IMR-90 (cell line): ENCODE results near the gene QTRT2. TPM values are rescaled to one million over a fixed set of nuclear protein-coding genes. Genes with fewer than 3 reads are reported as not detected.

Experiments
- ATAC-seq: fragments of 200-7000 bp; cut with Tn5 transposase; 2 replicates; pipeline ENCODE4 v1.9.1; 2020; ENCODE audit warnings: low read depth, mild to moderate bottlenecking, moderate library complexity
- BruUV-seq: library from RNA; stranded (reverse); fragments of 400-500 nt; replicated peaks from 2 replicates; lab custom pipeline; 2021; lab: Mats Ljungman, UMichigan
- CTCF ChIA-PET: fragments of 300-600 bp; formaldehyde crosslinking; extraction: SDS; loops from one replicate; lab custom pipeline; 2021; ENCODE audit warnings: antibody characterized with exemption; lab: Yijun Ruan, JAX
- POLR2A ChIA-PET: fragments of 300-600 bp; sonication (Branson Sonifier 250); formaldehyde crosslinking; loops from one replicate; lab custom pipeline; 2022; ENCODE audit warnings: antibody characterized with exemption; ENCODE audit not compliant: unreplicated experiment; lab: Charles Lee
- DNase-seq: peaks from one replicate; pipeline ENCODE4 v3.0.0; 2013
- H2AFZ ChIP-seq: replicated peaks from 2 replicates; pipeline ENCODE3; 2013; ENCODE audit warnings: low read length, mild to moderate bottlenecking; ENCODE audit not compliant: poor library complexity
- H2AK5ac ChIP-seq: 2 replicates; pipeline ENCODE4 v1.6.1; 2013; ENCODE audit warnings: low read depth, low read length, inconsistent platforms
- H2AK9ac ChIP-seq: replicated peaks from 2 replicates; pipeline ENCODE3; 2013; ENCODE audit warnings: mild to moderate bottlenecking, low read depth, low read length, moderate library complexity; ENCODE audit not compliant: poor library complexity
- H2BK120ac ChIP-seq: 2 replicates; pipeline ENCODE4 v1.6.1; 2013; ENCODE audit warnings: low read depth, low read length, inconsistent platforms
- H2BK15ac ChIP-seq: 3 replicates; pipeline ENCODE4 v1.6.1; 2013; ENCODE audit warnings: low read depth, low read length, inconsistent platforms
- H2BK20ac ChIP-seq: 2 replicates; pipeline ENCODE4 v1.6.1; 2013; ENCODE audit warnings: low read depth, mild to moderate bottlenecking, inconsistent platforms, low read length, moderate library complexity
- H2BK5ac ChIP-seq: 2 replicates; pipeline ENCODE4 v1.6.1; 2013; ENCODE audit warnings: mild to moderate bottlenecking, low read depth, low read length, inconsistent platforms; ENCODE audit not compliant: poor library complexity, severe bottlenecking
- H3K14ac ChIP-seq: replicated peaks from 2 replicates; pipeline ENCODE4 v1.6.1; 2013; ENCODE audit warnings: low read depth, low read length, inconsistent platforms
- H3K18ac ChIP-seq: 2 replicates; pipeline ENCODE4 v1.6.1; 2013; ENCODE audit warnings: low read depth, low read length, control low read depth
- H3K23ac ChIP-seq: 2 replicates; pipeline ENCODE4 v1.6.1; 2013; ENCODE audit warnings: low read depth, low read length, inconsistent platforms
- H3K27ac ChIP-seq: 2 replicates; pipeline ENCODE4 v1.5.1; 2013; ENCODE audit warnings: mild to moderate bottlenecking, control low read depth, low read length; ENCODE audit not compliant: insufficient read depth
- H3K27me3 ChIP-seq: 2 replicates; pipeline ENCODE4 v1.6.1; 2013; ENCODE audit warnings: low read length; ENCODE audit not compliant: control insufficient read depth, insufficient read depth
- H3K36me3 ChIP-seq: 2 replicates; pipeline ENCODE4 v1.6.1; 2013; ENCODE audit warnings: low read length, mixed read lengths; ENCODE audit not compliant: control insufficient read depth, insufficient read depth
- H3K4ac ChIP-seq: 2 replicates; pipeline ENCODE4 v1.6.1; 2013; ENCODE audit warnings: low read depth, low read length, inconsistent platforms
- H3K4me1 ChIP-seq: 2 replicates; pipeline ENCODE4 v1.6.1; 2013; ENCODE audit warnings: low read length, mixed read lengths; ENCODE audit not compliant: control insufficient read depth, insufficient read depth
- H3K4me2 ChIP-seq: 2 replicates; pipeline ENCODE4 v1.6.1; 2013; ENCODE audit warnings: low read depth, mild to moderate bottlenecking, control low read depth, low read length, moderate library complexity
- H3K4me3 ChIP-seq: 2 replicates; pipeline ENCODE4 v1.5.1; 2013; ENCODE audit warnings: low read depth, mild to moderate bottlenecking, control low read depth, low read length, moderate library complexity; ENCODE audit not compliant: insufficient read depth
- H3K56ac ChIP-seq: 2 replicates; pipeline ENCODE4 v1.6.1; 2013; ENCODE audit warnings: low read length, inconsistent platforms; ENCODE audit not compliant: insufficient read depth; ENCODE audit errors: extremely low read depth
- H3K79me1 ChIP-seq, 2 experiments: 2 replicates each; pipeline ENCODE4 v1.6.1; 2013; ENCODE audit warnings: low read length in 2 of 2, inconsistent platforms in 1 of 2, low read depth in 1 of 2
- H3K9ac ChIP-seq: 2 replicates; pipeline ENCODE4 v1.6.1; 2013; ENCODE audit warnings: low read depth, low read length, control low read depth
- H3K9me1 ChIP-seq: 2 replicates; pipeline ENCODE4 v1.6.1; 2013; ENCODE audit warnings: low read length, inconsistent platforms; ENCODE audit not compliant: insufficient read depth
- H3K9me3 ChIP-seq: 2 replicates; pipeline ENCODE4 v1.6.1; 2013; ENCODE audit warnings: low read length; ENCODE audit not compliant: control insufficient read depth, insufficient read depth
- H4K20me1 ChIP-seq: 2 replicates; pipeline ENCODE4 v1.6.1; 2013; ENCODE audit warnings: low read length, inconsistent platforms; ENCODE audit not compliant: insufficient read depth
- H4K5ac ChIP-seq: 2 replicates; pipeline ENCODE4 v1.6.1; 2013; ENCODE audit warnings: mild to moderate bottlenecking, low read depth, low read length, control low read depth
- H4K8ac ChIP-seq, 2 experiments: 2 replicates each; pipeline ENCODE4 v1.6.1; 2013; ENCODE audit warnings: low read depth in 2 of 2, low read length in 2 of 2, control low read depth in 1 of 2, inconsistent platforms in 1 of 2
- H4K91ac ChIP-seq: 2 replicates; pipeline ENCODE4 v1.6.1; 2013; ENCODE audit warnings: low read depth, low read length, inconsistent platforms; ENCODE audit not compliant: insufficient read depth
- BHLHE40 ChIP-seq: fragments of 150-350 bp; IDR thresholded peaks from 2 replicates; pipeline ENCODE4 v1.6.1; 2016; ENCODE audit warnings: mild to moderate bottlenecking, low read depth, low read length
- CEBPB ChIP-seq: IDR thresholded peaks from 2 replicates; pipeline ENCODE4 v1.6.1; 2012; ENCODE audit warnings: low read depth, low read length, improper control_type of control experiment
- CHD1 ChIP-seq: IDR thresholded peaks from 2 replicates; pipeline ENCODE4 v1.6.1; 2012; ENCODE audit warnings: low read depth, low read length, improper control_type of control experiment
- MAFK ChIP-seq: IDR thresholded peaks from 2 replicates; pipeline ENCODE4 v1.6.1; 2012; ENCODE audit warnings: low read depth, low read length, improper control_type of control experiment
- MXI1 ChIP-seq: IDR thresholded peaks from 2 replicates; pipeline ENCODE4 v1.6.1; 2012; ENCODE audit warnings: low read depth, mild to moderate bottlenecking, low read length, moderate library complexity, borderline replicate concordance
- NFE2L2 ChIP-seq: fragments of 150-350 bp; IDR thresholded peaks from 2 replicates; pipeline ENCODE4 v1.6.1; 2016; ENCODE audit warnings: low read depth, mild to moderate bottlenecking, low read length
- POLR2A ChIP-seq: IDR thresholded peaks from 2 replicates; pipeline ENCODE4 v1.6.1; 2012; ENCODE audit warnings: mild to moderate bottlenecking, low read depth, low read length
- RAD21 ChIP-seq: IDR thresholded peaks from 2 replicates; pipeline ENCODE4 v1.6.1; 2012; ENCODE audit warnings: low read length, improper control_type of control experiment
- RFX5 ChIP-seq: IDR thresholded peaks from 2 replicates; pipeline ENCODE4 v1.8.0; 2012; ENCODE audit warnings: low read depth, mild to moderate bottlenecking, low read length, moderate library complexity
- SMC3 ChIP-seq: fragments of 150-350 bp; IDR thresholded peaks from 2 replicates; pipeline ENCODE4 v1.6.1; 2016; ENCODE audit warnings: low read depth, mild to moderate bottlenecking, antibody characterized with exemption, low read length, moderate library complexity
- WGBS, 2 experiments: methylation state at CpG; one replicate each; pipeline versions ENCODE4 v1.1.5 to v1.1.7; 2013; ENCODE audit warnings: missing lambda C conversion rate in 2 of 2; ENCODE audit not compliant: insufficient read length in 1 of 2; ENCODE audit errors: extremely low coverage in 2 of 2; 5-methylcytosine and 5-hydroxymethylcytosine counted together
- dilution Hi-C: fragments of 300-500 bp; cut with HindIII; formaldehyde crosslinking; loops from one replicate; pipeline ENCODE4 v1.14.3; 2018; ENCODE audit warnings: low sequenced_read_pairs; ENCODE audit not compliant: unreplicated experiment
- in situ Hi-C: fragments of 300-500 bp; cut with MboI; formaldehyde crosslinking; loops from 3 replicates; pipeline ENCODE4 v1.14.3; 2019; ENCODE audit warnings: low sequenced_read_pairs, inconsistent platforms, mixed read lengths
- intact Hi-C: fragments of 100-400 bp; cut with micrococcal nuclease; formaldehyde crosslinking; loops from 2 replicates; pipeline ENCODE4 v1.10.0; 2022
- polyA plus RNA-seq, 3 experiments: library from polyadenylated mRNA; depleted of rRNA; stranded (reverse); fragments of >200 nt; gene quantifications; 2 replicates each; pipeline ENCODE4 v1.2.3, GENCODE V29; 2012; ENCODE audit warnings: low replicate concordance in 1 of 3
- total RNA-seq: library from RNA; depleted of rRNA; stranded (reverse); fragments of >200 nt; gene quantifications from 2 replicates; pipeline ENCODE4 v1.2.3, GENCODE V29; 2012

The QTRT2 gene
- total and polyA plus RNA-seq, 2 of the 4 experiments (the other 2 are of a cell fraction) = 7.3 to 15.6 TPM

GRCh38 chr3:114011059-114011797, 45.3 kb upstream of the QTRT2 start:
- Histone ChIP-seq H2AFZ (no peak overlapping the region), H3K56ac (no peak overlapping the region), H4K8ac (no peak overlapping the region), H3K9me3 (peaks cover under 1% of the 10 kb centered on the region; the same call in 1 of the 2 replicates), H2AK5ac (no peak overlapping the region), H4K91ac (no peak overlapping the region), H3K9me1 (no peaks in the 10 kb centered on the region), H2BK15ac (no peak overlapping the region), H3K18ac (no peak overlapping the region), H3K14ac (no peak overlapping the region), H3K79me1 (no peaks in the 10 kb centered on the region), H4K20me1 (no peaks in the 10 kb centered on the region), H3K9ac (no peak overlapping the region), H3K27me3 (no peaks in the 10 kb centered on the region), H2BK5ac (no peak overlapping the region), H3K23ac (no peak overlapping the region), H3K4me2 (no peak overlapping the region), H2BK20ac (no peak overlapping the region), H4K5ac (no peak overlapping the region), H3K36me3 (no peaks in the 10 kb centered on the region), H2AK9ac (no peak overlapping the region), H3K4me1 (no peaks in the 10 kb centered on the region), H3K4ac (no peak overlapping the region), H2BK120ac (no peak overlapping the region), H3K4me3 (no peak overlapping the region), H3K27ac (no peak overlapping the region)
- CTCF ChIA-PET = interaction anchor here (0.6 kb wide), 1 partner anchor 1010 kb away, joined by 7 read pairs; no protein-coding TSS in a partner anchor
- BruUV-seq = no TSS peak
- in situ Hi-C loops (no loop called here), dilution Hi-C loops (no loop called here), intact Hi-C loops (no loop called here)
- TF ChIP-seq CHD1 (no peak), MAFK (no peak), SMC3 (no peak), NFE2L2 (no peak), BHLHE40 (no peak), MXI1 (no peak), CEBPB (no peak), RAD21 (no peak), POLR2A (no peak), RFX5 (no peak)
- no peak for DNase-seq
- WGBS, 2 experiments = no CpG with 5 or more reads among the region's 2 CpGs
- ATAC-seq = no peak; the same call in 1 of the 2 replicates
- POLR2A ChIA-PET = no interaction called here
